ENCODE data around the gene FPR3.

Gene FPR3

DNA sequence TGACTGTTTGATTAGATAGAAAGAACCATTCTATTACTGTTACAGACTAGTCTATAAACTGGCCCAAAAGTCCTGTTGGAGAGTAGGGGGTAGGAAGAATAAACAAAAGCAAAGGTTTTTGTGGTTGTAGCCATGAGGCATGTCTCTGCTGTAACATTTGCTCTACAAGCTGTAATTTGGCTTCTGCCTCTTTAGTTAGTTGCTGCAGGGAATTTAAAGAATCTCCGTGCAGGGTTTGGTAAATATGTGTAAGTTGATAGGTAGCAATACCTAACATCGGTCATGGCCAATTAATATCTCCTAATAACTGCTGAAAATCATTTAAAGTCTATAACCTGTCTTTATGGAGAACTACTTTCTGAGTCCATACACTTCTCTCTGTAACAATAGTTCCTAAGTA, 13.0 kb downstream of the FPR3 start:
- DNase-seq, result no peak

DNA sequence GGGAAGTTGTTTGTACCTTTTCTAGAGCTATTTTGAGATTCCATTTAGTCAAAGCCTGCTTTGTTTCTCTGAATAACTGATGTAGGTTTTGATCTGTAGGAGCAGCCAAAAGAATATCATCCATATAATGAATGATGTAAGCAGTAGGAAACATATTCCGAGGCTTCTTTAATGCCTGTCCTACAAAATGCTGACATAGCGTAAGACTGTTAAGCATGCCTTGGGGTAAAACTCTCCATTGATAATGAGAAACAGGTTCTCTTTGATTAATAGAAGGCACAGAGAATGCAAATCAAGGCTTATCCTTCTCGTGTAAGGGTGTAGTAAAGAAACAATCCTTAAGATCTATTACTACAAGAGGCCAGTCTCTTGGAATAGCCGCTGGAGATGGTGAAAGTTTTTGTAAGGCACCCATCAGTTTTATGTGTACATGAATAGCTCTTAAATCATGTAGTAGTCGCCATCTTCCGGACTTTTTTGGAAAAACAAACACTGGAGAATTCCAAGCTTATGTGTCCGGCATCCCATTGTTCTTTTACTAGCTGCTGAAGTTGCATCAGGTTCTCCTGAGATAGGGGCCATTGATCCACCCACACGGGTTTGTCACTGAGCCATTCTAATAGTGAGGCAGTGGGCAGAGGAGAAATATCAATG, 13.5 kb downstream of the FPR3 start:
- no peak for DNase-seq

DNA sequence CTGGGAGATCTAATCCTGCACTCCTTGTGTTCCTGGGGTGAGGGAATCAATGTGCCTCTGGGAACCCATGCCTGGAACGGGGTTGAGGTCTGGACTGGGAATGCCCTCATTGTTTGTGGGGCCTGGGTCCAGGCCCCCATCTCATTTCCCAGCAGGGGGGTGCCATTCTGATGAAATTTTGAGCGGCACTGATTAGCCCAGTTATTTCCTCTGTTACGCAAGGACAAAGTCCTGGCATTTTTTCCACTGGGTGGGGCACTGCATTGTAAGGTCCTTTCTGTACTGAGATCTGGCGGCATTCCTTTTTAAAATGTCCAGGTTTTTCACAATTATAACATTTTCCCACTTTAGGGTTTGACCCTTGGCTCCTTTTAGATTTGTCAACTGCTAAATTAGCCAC, 14.8 kb downstream of the FPR3 start:
- no peak for DNase-seq

DNA sequence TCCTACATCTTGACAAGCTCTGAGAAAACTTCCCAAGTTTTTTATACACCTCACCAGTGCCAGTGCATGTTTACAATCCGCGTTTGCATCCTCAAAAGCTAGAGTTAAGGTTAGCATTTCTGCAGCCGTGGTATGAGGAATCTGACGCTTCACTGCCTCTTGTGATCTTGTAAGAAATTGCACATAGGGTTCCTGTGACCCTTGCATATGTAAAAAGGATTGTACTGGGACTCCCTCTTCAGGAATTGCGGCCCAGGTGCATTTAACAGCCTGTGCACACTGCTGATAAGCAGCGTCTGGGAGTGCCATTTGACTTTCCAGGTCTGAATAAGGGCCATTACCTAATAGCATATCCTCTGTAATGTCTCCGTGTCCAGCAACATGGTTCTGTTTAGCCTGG, 15.3 kb downstream of the FPR3 start:
- DNase-seq, result no peak

DNA sequence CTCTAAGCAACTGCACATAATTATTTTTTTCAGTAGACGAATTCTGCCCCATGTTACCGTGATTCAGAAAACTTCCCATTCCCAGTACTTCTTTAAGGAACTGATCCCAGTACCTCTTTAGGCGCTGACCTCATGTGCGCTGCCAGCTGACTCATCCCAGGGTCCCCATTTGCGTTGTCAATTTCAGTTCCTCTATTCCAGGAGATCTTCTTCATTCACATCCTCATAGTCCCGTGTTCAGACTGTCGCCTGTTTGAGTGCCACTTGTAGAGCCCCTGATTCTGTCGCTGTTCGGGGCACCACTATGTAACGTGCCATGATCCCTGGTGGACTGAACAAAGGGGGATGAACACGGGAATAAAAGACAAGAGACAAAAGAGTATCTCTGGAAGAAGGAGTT, 16.4 kb downstream of the FPR3 start:
- no peak for DNase-seq

DNA sequence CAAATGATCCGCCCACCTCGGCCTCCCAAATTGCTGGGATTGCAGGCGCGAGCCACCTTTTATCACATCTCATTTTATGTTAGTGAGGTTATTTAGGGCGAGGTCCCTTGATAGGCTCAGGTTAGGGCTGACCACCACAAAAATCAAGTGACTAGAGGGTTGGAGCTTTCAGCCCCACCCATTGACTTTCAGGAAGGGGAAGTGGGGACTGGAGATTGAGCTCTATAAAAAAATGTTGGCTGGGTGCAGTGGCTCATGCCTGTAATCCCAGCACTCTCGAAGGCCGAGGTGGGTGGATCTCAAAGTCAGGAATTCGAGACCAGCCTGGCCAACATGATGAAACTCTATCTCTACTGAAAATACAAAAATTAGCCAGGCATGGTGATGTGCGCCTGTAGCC, 20.1 kb downstream of the FPR3 start:
- no peak for DNase-seq

DNA sequence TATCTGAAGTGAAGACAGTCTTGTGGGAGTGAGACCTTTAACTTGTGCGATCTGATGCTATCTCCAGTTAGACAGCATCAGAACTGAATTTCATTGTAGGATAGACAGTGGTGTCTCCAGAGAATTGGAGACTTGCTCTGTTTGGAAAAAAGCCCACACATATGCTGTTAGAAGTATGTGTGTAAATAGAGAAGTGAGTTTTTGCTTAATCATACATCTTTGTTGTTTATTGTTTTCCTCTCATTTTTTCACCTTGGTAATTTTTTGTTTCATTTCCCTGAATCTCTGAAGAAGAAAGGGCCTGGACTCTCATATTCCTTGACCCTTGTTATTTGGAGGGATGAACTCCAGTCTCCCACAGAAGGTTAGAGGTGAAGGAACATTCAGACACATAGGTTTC, 21.8 kb downstream of the FPR3 start:
- no peak for DNase-seq

DNA sequence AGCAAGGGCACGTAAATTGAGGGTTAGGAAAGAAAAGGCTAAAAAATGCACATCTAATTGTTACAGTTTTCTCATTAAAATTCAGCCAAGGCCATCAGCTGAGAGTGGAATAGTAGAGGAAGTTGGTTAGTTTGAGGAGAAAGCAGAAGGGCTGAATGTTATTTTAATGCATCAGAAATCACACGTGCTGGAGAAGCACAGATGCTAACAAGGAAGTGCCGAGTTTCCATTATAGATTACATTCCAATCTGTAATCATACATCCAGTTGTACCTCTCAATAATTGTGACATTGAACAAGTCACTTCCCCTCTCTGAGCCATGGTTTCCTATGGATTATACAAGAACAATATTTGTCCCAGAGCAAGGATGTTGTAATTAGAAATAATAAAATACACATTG, 25.1 kb downstream of the FPR3 start:
- no peak for DNase-seq

DNA sequence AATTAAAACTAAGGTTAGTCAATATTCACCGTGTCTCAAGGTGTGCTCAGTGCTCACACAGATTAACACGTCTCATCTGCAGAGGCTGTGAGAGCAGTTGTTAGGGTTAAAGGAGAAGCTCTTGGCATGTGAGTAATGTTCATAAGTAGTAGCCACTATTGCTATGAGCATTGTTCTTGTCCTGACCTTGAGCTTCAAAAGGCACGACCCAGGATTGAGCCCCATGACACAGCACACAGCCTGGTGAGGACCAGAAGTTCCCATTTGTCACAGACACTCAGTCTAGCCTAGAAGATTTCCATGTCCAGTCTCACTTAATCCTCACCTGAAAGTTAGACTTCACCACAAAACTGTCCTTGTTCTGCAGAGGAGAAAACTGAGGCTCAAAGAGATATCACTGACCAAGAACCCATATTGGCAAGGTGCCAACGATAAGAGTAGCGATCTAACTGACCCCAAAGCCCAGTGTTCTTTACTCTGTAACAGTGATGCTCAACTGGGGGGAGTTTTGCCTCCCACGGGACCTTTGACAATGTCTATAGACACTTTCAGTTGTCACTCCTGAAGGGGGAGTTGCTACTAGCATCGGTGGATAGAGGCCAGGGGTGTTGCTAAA, 26.0 kb downstream of the FPR3 start:
- DNase-seq, result no peak

DNA sequence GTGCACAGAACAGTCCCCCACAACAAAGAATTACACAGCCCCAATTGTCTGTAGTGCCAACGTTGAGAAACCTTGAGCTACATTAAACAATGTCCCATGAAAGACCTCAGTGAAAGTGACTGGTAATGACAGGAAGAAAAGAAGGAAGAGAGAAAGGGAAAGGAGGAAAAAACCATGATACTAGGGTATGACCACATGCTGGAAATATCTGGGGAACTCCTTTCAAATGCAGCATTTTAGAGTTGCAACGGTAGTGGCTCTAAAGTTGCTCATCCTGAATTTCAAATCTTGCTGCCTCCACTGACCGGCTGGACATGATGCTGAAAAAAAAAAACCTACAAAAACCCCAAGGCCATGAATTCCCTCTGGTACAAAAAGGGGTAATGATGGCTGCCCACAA, 26.5 kb downstream of the FPR3 start:
- DNase-seq, result no peak

DNA sequence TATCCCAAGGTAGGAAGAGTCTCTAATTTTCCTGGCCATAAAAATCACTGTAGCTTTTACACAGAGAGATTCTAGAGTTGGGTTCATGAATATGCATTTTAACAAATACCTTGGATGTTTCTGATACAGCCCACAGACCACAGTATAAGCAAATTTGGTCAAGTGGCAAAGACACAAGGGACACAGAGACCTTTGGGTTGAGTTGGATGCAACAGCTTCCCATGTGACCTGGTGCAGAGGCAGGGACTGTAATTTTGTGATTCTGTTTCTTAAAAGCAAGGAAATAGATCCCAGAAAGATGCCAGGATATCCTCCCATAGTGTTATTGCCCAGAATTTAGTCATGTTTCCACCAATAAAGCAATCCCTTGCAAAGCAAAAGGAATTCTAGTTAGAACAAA, 27.0 kb downstream of the FPR3 start:
- DNase-seq, result no peak

DNA sequence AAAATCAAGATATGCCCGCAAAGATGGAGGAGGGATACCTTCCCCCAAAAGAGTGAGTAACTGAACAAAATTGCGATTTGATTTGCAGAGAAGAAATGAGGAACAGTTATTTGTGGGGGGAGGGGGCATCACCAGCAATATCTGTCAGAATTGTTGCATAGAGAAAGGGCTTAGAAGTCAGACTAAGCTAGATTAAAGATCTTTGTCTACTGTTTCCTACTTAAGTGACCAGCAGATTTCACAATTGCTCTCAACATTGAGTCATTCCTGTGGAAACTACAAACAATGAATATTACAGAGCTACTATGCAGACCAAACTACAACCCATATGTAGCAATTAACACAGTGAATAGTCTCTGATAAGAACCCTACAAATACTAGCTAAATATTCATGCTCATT, 27.4 kb downstream of the FPR3 start:
- DNase-seq, result peak; percentile 84

DNA sequence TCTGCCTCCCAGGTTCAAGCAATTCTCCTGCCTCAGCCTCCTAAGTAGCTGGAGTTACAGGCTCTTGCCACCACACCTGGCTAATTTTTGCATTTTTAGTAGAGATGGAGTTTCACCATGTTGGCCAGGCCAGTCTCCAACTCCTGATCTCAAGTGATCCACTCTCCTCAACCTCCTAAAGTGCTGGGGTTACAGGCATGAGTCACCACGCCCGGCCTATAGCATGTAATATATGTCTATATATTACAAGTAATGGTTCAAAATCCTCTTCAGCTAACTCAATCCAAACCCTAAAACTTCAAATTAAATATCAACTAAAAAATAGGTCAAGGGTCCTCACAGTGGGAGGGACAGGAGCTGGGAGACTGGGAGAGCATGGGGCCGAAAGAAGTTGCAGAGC, 28.0 kb downstream of the FPR3 start:
- no peak for DNase-seq

DNA sequence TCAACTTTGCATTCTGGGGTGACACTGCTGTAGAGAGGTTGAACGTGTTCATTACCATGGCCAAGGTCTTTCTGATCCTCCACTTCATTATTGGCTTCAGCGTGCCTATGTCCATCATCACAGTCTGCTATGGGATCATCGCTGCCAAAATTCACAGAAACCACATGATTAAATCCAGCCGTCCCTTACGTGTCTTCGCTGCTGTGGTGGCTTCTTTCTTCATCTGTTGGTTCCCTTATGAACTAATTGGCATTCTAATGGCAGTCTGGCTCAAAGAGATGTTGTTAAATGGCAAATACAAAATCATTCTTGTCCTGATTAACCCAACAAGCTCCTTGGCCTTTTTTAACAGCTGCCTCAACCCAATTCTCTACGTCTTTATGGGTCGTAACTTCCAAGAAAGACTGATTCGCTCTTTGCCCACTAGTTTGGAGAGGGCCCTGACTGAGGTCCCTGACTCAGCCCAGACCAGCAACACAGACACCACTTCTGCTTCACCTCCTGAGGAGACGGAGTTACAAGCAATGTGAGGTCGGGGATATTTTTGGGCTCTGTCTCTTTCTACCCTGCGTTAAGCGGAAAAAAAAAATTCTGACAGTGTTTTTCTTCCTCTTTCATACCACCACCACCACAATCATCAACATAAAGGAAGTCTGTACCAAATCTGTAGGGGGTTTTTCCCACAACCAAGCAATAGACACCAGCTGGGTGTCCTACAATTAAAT, 29.5 kb downstream of the FPR3 start:
- peak; percentile 47 for DNase-seq

DNA sequence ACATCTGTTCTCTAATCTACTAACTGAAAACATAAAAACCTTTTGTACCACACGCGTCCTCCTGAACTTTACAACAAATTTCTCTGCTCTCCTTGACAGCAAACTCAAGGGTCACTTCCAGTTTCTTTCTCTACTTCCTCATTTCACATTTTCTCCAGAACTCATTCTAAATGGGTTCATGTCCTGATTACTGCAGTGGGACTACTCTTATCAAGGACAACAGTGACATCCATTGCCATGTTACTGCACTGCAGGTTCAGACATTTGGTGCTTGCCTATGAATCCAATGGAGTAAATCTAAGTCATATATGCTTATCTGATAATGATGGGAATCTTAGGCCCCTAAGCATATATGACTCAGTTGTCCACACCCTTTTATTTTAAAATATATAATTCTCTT, 35.3 kb downstream of the FPR3 start:
- DNase-seq, result peak; percentile 65

DNA sequence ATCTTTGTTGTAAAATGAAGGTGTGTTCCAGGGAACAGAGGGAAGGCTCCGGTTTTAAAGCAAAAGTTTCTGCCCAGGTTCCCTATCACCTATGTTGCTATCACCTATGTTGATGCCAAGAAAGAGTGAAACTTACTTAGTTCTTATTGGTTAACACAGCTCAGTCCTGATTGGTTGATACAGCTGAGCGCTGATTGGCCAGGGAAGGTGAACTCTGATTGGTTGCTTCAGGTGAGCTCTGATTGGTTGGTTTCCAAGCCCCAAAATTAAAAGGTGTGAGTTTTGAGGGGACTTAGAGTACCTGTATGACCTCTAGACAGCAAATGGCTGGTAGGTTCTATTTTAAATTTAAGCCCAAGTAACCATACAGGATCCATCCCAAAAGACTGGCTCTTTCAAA, 42.2 kb downstream of the FPR3 start:
- no peak for DNase-seq

DNA sequence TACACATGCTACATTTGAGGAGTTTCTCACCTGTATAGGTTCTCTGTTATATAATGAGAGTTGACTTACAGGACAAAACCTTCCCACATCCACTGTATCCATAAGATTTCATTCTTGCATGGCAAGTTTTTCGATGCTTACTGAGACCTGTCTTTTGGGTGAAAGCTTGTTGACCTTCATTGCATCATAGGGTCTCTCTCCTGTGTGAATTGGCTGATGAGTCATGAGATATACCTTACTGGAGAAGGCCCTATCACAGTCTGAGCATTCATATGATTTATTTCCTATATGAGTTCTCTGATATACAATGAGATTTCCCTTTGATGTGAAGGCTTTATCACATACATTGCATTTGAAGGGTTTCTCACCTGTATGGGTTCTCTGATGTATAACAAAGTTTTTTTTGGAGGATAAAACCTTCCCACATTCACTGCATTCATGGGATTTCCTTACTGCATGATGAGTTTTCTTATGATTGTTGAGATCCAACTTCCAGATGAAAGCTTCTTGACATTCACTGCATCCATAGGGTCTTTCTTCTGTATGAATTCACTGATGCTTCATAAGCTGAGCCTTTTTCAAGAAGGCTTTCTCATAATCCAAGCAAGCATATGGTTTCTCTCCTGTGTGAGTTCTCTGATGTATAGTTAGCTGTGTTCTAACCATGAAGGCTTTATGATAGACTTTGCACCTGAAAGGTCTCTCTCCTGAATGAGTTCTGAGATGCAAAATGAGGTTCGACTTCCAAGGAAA, 67.1 kb downstream of the FPR3 start:
- peak; percentile 3 for DNase-seq

DNA sequence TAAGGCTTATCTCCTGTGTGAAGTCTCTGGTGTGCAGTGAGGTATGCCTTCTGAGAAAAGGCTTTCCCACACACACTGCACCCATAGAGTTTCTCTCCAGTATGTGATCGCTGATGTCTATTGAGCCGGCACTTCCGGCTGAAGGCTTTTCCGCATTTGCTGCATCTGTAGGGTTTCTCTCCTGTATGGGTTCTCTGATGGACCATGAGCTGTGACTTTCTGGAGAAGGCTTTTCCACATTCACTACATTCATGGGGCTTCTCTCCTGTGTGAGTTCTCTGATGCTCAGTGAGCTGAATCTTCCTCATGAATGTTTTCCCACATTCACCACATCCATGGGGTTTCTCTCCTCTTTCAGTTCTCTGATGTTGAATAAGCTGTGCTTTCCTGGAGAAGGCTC, 78.1 kb downstream of the FPR3 start:
- no peak for DNase-seq
